Measurements from ENCODE around the gene TMPRSS3.

DNA sequence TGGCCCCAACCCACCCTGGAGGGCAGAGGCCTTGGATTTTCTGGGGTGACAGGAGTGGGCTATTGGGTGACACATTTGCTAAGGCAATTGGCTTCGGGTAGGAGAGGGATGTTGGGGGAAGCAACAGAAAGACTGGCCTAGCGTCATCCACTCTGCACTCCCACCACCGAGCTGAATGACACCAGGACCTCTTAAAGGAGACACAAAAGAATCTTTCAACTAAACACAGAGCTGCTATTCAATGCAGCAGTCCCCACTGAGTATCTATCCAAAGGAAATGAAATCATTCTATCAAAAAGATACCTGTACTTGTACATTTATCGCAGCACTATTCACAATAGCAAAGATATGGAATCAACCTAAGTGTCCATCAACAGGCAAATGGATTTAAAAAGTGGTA lies 51.2 kb downstream of the TMPRSS3 start:
- TF ChIP-seq ZFP30 (CRISPR knock-in tag; IDR thresholded peaks at IDR 0.05) (no peak), ZFP3 (CRISPR knock-in tag; IDR thresholded peaks at IDR 0.05) (no peak), ZNF70 (CRISPR knock-in tag; IDR thresholded peaks at IDR 0.05) (no peak), SNAI2 (CRISPR knock-in tag; IDR thresholded peaks at IDR 0.05) (no peak), ZNF565 (CRISPR knock-in tag; conservative IDR thresholded peaks at IDR 0.05; ENCODE audit: low read depth) (no peak), TCF4 (CRISPR knock-in tag; IDR thresholded peaks at IDR 0.05; ENCODE audit: borderline replicate concordance) (no peak), PPARA (CRISPR knock-in tag; IDR thresholded peaks at IDR 0.05; ENCODE audit: borderline replicate concordance) (no peak), ISL1 (CRISPR knock-in tag; IDR thresholded peaks at IDR 0.05) (no peak)
- TF ChIP-seq, protein P1, sequence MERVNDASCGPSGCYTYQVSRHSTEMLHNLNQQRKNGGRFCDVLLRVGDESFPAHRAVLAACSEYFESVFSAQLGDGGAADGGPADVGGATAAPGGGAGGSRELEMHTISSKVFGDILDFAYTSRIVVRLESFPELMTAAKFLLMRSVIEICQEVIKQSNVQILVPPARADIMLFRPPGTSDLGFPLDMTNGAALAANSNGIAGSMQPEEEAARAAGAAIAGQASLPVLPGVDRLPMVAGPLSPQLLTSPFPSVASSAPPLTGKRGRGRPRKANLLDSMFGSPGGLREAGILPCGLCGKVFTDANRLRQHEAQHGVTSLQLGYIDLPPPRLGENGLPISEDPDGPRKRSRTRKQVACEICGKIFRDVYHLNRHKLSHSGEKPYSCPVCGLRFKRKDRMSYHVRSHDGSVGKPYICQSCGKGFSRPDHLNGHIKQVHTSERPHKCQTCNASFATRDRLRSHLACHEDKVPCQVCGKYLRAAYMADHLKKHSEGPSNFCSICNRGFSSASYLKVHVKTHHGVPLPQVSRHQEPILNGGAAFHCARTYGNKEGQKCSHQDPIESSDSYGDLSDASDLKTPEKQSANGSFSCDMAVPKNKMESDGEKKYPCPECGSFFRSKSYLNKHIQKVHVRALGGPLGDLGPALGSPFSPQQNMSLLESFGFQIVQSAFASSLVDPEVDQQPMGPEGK (CRISPR knock-in tag; IDR thresholded peaks at IDR 0.05; ENCODE audit: borderline replicate concordance), result no peak
- TF ChIP-seq, protein P2, sequence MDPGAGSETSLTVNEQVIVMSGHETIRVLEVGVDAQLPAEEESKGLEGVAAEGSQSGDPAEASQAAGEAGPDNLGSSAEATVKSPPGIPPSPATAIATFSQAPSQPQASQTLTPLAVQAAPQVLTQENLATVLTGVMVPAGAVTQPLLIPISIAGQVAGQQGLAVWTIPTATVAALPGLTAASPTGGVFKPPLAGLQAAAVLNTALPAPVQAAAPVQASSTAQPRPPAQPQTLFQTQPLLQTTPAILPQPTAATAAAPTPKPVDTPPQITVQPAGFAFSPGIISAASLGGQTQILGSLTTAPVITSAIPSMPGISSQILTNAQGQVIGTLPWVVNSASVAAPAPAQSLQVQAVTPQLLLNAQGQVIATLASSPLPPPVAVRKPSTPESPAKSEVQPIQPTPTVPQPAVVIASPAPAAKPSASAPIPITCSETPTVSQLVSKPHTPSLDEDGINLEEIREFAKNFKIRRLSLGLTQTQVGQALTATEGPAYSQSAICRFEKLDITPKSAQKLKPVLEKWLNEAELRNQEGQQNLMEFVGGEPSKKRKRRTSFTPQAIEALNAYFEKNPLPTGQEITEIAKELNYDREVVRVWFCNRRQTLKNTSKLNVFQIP (CRISPR knock-in tag; IDR thresholded peaks at IDR 0.05; ENCODE audit: borderline replicate concordance, low read depth), result no peak
